Thyroid gland (tissue), 4 donors: ENCODE results near the gene TRPC4. TPM values are rescaled to one million over a fixed set of nuclear protein-coding genes. Genes with fewer than 3 reads are reported as not detected.

Experiments used
- DNase-seq, 2 donors: peaks; one replicate each; pipeline ENCODE4 v3.0.0-alpha.2; 2019
- H3K27ac ChIP-seq, 3 donors: fragments of 200-600 bp; sonication (generic); 1 replicate in 2 of 3; 2 replicates in 1 of 3; pipeline ENCODE4 v1.5.1; 2016 to 2019; ENCODE audit warnings: mild to moderate bottlenecking in 1 of 3, moderate library complexity in 1 of 3
- H3K27me3 ChIP-seq: fragments of 200-600 bp; sonication (generic); one replicate; pipeline ENCODE4 v1.5.1; 2019
- H3K36me3 ChIP-seq, 2 donors: fragments of 200-600 bp; sonication (generic); one replicate each; pipeline ENCODE4 v1.5.1; 2016 to 2019
- H3K4me1 ChIP-seq, 2 donors: fragments of 200-600 bp; sonication (generic); one replicate each; pipeline ENCODE4 v1.5.1; 2017 to 2019
- H3K4me3 ChIP-seq, 3 donors: fragments of 200-600 bp; sonication (generic); replicated peaks in 1 of 3; 1 replicate in 2 of 3; 2 replicates in 1 of 3; pipeline ENCODE4 v1.5.1; 2016; ENCODE audit warnings: mild to moderate bottlenecking in 1 of 3
- H3K9me3 ChIP-seq: fragments of 200-600 bp; sonication (generic); one replicate; pipeline ENCODE4 v1.5.1; 2017
- POLR2A ChIP-seq, 2 donors: fragments of 450-650 bp; IDR thresholded peaks; one replicate each; pipeline ENCODE4 v1.6.1; 2017; ENCODE audit warnings: antibody characterized with exemption in 2 of 2, mild to moderate bottlenecking in 2 of 2, moderate library complexity in 1 of 2
- WGBS, 2 donors: methylation state at CpG; one replicate each; pipeline ENCODE4 v1.1.5; 2017; 5-methylcytosine and 5-hydroxymethylcytosine counted together
- intact Hi-C: fragments of 100-400 bp; cut with DNase I; formaldehyde crosslinking; loops from one replicate; pipeline ENCODE4 v1.15.1; 2023
- total RNA-seq, 4 donors: library from RNA; depleted of rRNA; stranded (reverse); fragments of >200 nt; gene quantifications; one replicate each; pipeline ENCODE4 v1.2.3, GENCODE V29; 2016
- TF ChIP-seq, protein P1 (sequence below), 6 experiments: fragments of 200-600 bp in 3 of 6; fragments of 450-650 bp in 3 of 6; sonication (generic) in 3 of 6; IDR thresholded peaks; one replicate each; pipeline ENCODE4 v1.5.1; 2016 to 2019; ENCODE audit warnings: antibody characterized with exemption in 6 of 6, mild to moderate bottlenecking in 2 of 6, inconsistent platforms in 1 of 6, moderate library complexity in 1 of 6

The TRPC4 gene
- total RNA-seq, 4 donors from 2014 or later, result 0.11 to 3.2 (median 0.79) TPM

DNA sequence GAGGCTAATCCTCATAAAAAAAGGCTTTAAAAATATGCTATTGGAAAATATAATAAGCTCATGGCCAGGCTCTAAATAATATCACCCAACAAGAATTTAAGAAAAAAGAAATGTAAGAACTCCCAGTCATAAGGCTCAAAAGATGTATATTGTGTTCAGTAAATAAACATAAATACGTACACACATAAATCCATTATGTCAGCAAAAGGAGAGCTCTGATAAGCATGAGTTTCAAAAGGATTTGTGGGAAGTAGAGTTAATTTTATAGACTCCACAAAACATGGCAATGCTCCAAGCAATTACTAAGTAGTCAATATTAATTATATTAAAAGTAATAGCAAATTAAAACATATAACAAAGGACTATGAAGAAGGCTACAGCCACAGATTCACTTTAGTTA is 37.3 kb upstream of the TRPC4 start:
- H3K27ac ChIP-seq, result no peak overlapping the region
- WGBS, 2 donors, result 93 to 98% methylated on average over 1 of the region's 1 CpG
- intact Hi-C loops, result no loop called here
- H3K27me3 ChIP-seq, result no peaks in the 10 kb centered on the region
- TF ChIP-seq, protein P1, sequence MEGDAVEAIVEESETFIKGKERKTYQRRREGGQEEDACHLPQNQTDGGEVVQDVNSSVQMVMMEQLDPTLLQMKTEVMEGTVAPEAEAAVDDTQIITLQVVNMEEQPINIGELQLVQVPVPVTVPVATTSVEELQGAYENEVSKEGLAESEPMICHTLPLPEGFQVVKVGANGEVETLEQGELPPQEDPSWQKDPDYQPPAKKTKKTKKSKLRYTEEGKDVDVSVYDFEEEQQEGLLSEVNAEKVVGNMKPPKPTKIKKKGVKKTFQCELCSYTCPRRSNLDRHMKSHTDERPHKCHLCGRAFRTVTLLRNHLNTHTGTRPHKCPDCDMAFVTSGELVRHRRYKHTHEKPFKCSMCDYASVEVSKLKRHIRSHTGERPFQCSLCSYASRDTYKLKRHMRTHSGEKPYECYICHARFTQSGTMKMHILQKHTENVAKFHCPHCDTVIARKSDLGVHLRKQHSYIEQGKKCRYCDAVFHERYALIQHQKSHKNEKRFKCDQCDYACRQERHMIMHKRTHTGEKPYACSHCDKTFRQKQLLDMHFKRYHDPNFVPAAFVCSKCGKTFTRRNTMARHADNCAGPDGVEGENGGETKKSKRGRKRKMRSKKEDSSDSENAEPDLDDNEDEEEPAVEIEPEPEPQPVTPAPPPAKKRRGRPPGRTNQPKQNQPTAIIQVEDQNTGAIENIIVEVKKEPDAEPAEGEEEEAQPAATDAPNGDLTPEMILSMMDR (IDR thresholded peaks at IDR 0.05), result no peak
- no peak for TF ChIP-seq POLR2A (IDR thresholded peaks at IDR 0.05)
- H3K4me1 ChIP-seq, result no peaks in the 10 kb centered on the region
- no peak overlapping the region for H3K4me3 ChIP-seq
- no peaks in the 10 kb centered on the region for H3K36me3 ChIP-seq
- no peak for DNase-seq
- no peaks in the 10 kb centered on the region for H3K9me3 ChIP-seq

DNA sequence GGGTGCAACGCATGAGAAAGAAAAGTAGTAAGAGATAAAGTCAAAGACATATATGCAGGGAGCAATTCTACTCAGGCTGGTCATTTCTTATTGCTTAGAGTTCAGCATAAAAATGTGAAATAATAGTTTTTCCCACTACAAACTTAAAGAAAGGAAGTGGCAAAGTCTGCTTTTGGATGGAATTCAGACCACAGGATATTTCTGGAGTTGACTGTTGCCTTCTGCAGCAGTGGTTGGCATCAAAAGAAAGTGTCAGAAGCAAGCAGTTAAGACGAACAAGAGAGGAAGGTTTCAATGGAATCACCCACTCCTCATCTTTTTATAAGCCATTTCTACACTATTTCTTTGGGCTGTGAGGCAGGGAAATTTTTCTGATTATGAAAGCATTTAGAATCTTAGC is 36.2 kb upstream of the TRPC4 start:
- WGBS, 2 donors, result 79 to 82% methylated on average over 2 of the region's 2 CpGs
- intact Hi-C loops, result no loop called here
- Histone ChIP-seq H3K9me3 (no peaks in the 10 kb centered on the region), H3K4me3 (no peak overlapping the region), H3K36me3 (no peaks in the 10 kb centered on the region), H3K27ac (no peak overlapping the region), H3K27me3 (no peaks in the 10 kb centered on the region), H3K4me1 (no peaks in the 10 kb centered on the region)
- no peak for DNase-seq
- TF ChIP-seq, protein P1 (IDR thresholded peaks at IDR 0.05), result no peak
- no peak for TF ChIP-seq POLR2A (IDR thresholded peaks at IDR 0.05)

DNA sequence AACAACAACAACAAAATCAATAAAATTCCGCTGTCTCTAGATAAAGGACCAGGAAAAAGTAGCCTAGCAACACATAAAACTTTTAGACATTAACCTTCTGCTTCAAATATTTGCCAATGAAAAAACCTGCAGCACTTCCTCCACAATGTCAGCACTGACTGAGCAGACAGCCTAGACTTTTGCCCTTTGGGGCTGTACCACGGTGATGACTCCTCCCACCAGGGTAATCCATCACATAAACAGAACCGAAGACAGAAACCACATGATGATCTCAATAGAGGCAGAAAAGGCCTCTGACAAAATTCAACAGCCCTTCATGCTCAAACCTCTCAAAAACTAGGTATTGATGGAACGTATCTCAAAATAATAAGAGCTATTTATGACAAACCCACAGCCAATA is 30.2 kb upstream of the TRPC4 start:
- Histone ChIP-seq H3K36me3 (no peaks in the 10 kb centered on the region), H3K4me3 (no peak overlapping the region), H3K27me3 (no peaks in the 10 kb centered on the region), H3K27ac (no peak overlapping the region), H3K9me3 (no peaks in the 10 kb centered on the region), H3K4me1 (no peaks in the 10 kb centered on the region)
- TF ChIP-seq, protein P1 (IDR thresholded peaks at IDR 0.05), result no peak
- TF ChIP-seq POLR2A (IDR thresholded peaks at IDR 0.05), result no peak
- intact Hi-C loops, result no loop called here
- 62 to 76% methylated on average over 4 of the region's 4 CpGs for WGBS, 2 donors
- DNase-seq, result no peak

DNA sequence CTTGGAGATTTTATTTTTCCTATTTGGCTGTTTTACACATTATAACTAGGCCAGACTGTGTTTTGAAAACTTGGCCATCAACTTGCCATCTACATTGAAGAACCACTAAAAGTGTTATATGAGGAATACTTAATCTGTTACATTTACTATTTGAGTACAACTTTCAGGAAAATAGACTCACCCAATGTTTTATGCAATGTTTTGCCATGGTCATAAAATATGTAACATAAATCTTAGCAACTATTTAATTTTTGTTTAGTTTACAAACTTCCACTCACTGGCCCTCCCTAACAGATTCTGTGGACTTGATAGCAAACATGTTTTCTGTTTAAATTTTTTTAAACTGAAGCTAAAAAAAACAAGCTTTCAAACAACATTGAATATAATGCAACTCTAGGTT is 23.7 kb upstream of the TRPC4 start:
- H3K27ac ChIP-seq, result no peak overlapping the region
- intact Hi-C loops, result no loop called here
- no peak for DNase-seq

DNA sequence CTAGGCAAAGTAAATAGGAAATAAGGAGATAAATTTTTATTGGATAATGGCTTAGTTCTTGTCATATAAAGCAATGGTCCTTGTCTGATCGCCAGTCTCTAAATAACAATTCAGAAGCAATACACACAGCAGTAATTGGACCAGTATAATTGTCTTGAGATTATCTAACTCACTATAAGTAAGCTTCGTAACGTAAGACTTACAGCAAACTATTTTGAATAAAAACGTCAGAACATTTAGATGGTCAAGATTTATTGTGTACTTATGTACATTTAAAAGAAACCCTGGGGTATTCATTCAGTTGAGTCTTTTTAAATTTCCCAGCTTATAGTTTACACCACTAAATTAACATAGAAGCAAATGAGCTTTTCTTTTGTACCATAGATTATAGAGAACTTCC is 20.2 kb upstream of the TRPC4 start:
- Histone ChIP-seq H3K27ac (no peak overlapping the region), H3K9me3 (no peaks in the 10 kb centered on the region), H3K4me3 (no peak overlapping the region), H3K27me3 (no peaks in the 10 kb centered on the region), H3K4me1 (no peaks in the 10 kb centered on the region), H3K36me3 (no peaks in the 10 kb centered on the region)
- DNase-seq, result no peak
- TF ChIP-seq, protein P1 (IDR thresholded peaks at IDR 0.05), result no peak
- no peak for TF ChIP-seq POLR2A (IDR thresholded peaks at IDR 0.05)
- intact Hi-C loops, result no loop called here
- 68 to 70% methylated on average over 4 of the region's 4 CpGs for WGBS, 2 donors

More for the DNA sequence above, 23.7 kb upstream of the TRPC4 start:
- H3K9me3 ChIP-seq, result no peaks in the 10 kb centered on the region
- no peak overlapping the region for H3K4me3 ChIP-seq
- no peaks in the 10 kb centered on the region for H3K27me3 ChIP-seq
- H3K4me1 ChIP-seq, result no peaks in the 10 kb centered on the region
- H3K36me3 ChIP-seq, result no peaks in the 10 kb centered on the region
- no peak for TF ChIP-seq POLR2A (IDR thresholded peaks at IDR 0.05)
- TF ChIP-seq, protein P1 (IDR thresholded peaks at IDR 0.05), result no peak
